Measurements from ENCODE around the gene CPHXL2.

DNA sequence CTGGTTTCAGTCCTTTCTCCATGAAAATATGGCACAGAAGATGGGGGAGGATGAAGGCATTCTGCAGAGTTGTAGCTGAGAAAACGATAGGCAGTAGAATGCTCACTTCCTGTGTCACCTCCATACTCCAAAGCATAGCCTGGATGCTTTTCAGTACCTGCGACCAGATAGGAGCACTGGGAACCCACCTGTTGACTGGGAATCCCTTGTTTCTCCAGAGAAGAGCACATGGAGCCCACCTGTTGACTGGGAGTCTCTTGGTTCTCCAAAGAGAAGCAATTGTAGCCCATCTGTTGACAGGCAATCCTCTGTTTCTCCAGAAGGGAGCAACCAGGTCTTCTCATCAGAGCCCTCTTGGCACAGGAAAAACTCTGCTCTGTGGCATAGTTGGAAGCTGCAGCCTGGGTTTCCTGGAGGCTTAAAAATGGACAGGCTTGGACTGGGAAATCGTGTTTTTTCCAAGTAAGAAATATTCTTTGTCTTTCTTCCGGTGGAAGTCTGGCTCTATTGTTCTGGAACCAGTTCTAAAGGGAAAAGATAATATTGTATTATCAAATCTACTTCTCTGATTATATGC lies 16.0 kb downstream of the CPHXL2 start:
- TF ChIP-seq GATA3 (IDR thresholded peaks at IDR 0.05; ENCODE audit: low read depth, low read length) (no peak), GATA2 (IDR thresholded peaks at IDR 0.05; ENCODE audit: low read depth, low read length) (no peak)
